Retina (tissue), 1 donor: Measurements from ENCODE around the gene BSX.

ENCODE experiments used
- DNase-seq: peaks from one replicate; pipeline ENCODE4 v3.0.0-alpha.2; 2016

Gene BSX

DNA sequence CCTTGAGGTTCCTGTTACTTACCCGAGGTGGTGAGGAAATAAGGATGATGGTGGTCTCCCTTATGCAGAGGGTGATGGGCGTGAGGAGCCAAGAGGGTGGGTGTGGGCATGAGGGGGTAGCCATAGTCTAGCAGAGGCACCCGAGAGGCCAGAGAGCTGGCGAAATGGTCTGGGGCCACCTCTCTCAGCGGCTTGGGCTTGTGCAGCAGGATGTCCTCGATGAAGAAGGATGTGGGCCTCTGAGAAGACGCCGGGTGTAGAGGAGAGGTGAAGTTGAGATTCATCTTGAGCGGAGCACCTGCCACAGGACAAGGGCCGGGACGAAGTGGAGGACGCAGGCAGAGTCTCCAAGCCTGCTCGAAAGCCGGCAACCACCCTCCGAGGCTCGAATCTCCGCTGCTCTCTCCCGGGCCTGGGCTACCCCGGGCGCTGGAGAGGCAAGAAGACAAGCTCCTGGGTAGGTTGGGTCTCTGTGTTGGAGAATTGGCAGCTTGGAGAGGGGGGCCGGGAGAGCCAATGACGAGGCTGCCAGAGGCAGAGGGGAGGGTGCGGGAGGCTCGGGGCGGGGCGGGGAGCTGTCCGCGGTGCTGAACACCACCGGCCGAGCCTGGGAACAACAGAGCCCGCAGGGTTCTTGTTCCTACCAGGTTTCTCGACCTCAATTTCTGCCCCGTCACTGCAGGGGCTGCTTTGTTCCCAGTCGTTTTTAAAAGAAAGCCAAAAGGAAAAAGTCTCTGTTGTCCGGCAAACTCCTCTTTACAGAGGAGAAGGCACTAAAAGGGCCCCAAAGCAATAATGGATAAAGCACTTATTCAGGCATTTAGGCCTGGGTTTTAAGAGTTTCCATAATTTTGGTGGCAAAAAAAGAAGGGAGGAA, at the start of gene BSX:
BSX (minus strand) TSS at position 447 of the 877 bp plus-strand sequence; CDS start at position 284, 163 bp downstream.
- peak; percentile 77 for DNase-seq

GRCh38 chr11:123030517-123030916, 48.9 kb upstream of the BSX start:
- no peak for DNase-seq

- DNase-seq: no peak
These were observed 39.3 kb upstream of the BSX start for GRCh38 chr11:123020968-123021367.

DNA sequence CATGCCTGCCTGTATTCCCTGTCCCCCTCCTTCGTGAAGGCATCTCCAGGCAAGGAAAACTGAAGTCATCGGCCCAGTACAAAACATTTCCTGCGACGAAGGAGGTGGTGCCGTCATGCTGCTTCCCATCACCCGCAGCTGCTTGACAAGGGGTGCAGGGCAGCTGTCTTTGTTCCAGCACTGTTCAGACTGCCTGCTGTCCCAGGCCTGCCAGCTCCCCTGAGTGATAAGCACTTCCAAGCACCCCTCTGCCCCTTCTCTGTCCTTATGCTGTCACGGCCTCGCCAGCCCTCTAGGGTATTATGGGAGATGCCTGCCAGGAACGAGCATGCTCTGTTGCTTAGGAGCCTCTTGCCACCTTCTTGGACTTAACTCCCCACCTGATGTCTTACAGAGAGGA, 37.1 kb upstream of the BSX start:
- DNase-seq: no peak

- DNase-seq: no peak
These were observed 29.9 kb upstream of the BSX start for GRCh38 chr11:123011510-123011909.

DNA sequence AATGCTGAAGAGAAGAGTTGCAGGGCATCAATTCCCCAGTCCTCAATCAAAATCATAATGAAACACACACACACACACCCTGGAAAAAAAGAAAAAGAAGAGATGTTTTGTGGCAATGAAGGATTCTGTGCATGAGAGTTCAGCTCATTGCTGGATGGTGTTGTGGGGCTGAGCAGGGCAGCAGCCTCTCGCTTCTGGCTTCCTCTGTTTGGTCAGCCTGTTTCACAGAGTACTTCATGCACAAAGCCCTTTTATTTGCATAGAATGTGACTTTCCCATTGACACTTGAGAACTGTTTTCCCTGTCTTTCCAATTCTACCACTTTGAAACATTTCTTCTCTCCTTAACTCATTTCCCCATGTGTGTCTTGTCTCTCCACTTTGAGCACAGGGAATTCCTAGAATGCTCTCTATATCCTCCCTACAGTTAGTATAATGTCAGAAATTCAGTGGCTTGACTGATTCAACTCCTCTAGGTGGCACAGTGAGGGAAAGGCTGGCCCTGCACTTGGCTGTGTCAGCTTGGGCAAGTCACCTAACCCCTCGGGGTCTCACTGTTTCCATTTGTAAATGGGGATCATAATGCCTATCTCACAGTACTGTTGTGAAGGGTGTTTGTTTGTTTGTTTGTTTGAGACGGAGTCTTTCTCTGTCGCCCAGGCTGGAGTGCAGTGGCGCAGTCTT, 25.4 kb upstream of the BSX start:
- DNase-seq: no peak

DNA sequence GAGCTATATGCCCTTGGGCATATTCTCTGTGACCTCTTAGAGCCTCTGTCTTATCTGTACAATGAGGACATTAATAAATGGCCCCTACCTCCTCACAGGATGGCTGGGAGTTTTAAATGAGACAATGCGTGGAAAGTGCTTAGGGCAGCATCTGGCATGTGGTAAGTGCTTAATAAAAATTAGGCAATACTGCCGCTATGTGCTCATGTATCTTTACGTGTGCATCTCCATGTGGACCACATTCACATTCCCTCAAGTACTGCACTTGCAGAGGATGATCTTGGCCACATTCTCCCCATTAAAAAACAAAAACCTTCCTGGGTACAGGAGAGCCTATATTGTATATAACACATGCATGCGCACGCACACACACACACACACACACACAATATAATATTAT, 19.1 kb upstream of the BSX start:
- DNase-seq: no peak

GRCh38 chr11:122998727-122999366, 17.2 kb upstream of the BSX start:
- DNase-seq: no peak

GRCh38 chr11:122995526-122995925, 13.9 kb upstream of the BSX start:
- DNase-seq: no peak

- peak; percentile 74 for DNase-seq
These were observed 2.8 kb upstream of the BSX start for GRCh38 chr11:122984186-122985011.

- DNase-seq: peak; percentile 51
These were observed 2.0 kb upstream of the BSX start for GRCh38 chr11:122983438-122984185.

DNA sequence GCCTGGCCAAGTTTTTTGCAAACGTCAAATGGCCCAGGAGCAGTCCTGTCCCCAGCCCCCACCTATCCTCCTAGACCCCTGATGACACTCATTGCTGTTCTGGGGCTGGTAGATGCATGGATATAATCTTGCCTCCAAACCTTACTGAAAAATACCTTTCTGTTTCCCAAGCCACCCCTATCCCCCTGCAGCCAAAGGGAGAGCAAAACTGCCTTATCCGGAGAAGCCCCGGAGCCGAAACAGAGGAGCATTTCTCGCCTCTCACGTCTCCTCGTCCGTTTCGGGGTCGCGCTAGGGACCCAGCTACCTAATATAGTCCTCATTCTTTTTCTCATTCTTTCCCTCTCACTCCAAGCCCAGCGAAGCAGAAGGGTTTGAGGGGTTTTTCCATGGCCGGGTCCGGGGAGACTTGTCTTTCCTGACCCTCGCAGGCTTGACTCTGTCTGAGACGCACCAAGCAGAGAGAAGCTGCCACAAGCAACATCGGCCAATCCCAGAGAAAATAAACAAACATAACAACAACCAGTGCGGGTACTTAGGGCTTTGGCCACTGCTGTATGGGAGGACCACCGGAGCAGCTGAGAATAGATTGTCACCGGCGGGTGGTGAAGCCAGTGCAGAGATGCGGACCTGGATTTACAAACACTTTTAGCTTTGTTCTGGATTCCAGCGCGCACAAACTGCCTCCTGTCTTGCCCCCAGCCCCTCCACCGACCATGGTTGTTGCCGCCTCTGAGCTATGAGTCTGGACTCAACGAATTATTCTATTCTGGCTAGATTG, 1.6 kb downstream of the BSX start:
- DNase-seq: peak; percentile 69

GRCh38 chr11:122979103-122979814, 2.4 kb downstream of the BSX start:
- peak; percentile 54 for DNase-seq

- peak; percentile 37 for DNase-seq
These were observed 3.4 kb downstream of the BSX start for GRCh38 chr11:122978299-122978620.

DNA sequence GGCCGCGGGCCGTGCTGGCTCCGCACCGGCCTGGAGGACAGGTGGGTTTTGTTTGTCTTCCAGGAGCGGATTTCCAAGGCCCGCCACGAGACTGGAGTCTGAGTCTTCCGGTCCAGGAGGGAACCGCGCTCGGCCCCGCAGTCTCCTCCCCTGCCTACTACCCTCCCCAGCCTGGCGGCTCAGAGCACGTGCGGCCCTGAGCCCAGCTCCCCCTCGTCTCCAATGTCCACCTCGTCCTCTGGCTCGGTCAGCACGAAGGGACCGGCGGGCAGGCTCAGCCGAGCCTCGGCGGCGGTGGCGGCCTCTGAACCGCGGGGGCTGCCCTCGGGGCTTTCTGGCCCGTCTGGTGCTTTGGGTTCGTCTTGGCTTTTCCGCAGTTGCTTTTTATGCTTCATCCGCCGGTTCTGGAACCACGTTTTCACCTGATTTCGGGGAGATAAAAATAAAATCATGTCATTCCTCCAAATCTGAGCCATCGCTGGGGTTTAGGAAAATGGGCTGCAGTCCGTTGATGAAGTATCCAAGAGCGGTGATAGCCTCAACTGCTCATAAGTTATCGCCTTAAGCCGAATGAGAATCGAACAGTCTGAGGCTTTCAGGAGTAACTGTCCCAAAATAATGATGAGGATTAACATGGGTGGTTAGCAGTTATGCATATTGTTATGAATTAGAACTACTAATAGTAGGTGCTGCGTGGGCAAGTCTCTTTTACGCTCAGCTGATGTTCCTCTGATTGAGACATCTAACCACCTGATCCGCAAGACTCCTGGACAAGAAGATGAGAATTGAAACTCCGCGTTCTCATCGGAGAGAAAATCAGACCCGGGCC, 4.0 kb downstream of the BSX start:
- peak; percentile 73 for DNase-seq

DNA sequence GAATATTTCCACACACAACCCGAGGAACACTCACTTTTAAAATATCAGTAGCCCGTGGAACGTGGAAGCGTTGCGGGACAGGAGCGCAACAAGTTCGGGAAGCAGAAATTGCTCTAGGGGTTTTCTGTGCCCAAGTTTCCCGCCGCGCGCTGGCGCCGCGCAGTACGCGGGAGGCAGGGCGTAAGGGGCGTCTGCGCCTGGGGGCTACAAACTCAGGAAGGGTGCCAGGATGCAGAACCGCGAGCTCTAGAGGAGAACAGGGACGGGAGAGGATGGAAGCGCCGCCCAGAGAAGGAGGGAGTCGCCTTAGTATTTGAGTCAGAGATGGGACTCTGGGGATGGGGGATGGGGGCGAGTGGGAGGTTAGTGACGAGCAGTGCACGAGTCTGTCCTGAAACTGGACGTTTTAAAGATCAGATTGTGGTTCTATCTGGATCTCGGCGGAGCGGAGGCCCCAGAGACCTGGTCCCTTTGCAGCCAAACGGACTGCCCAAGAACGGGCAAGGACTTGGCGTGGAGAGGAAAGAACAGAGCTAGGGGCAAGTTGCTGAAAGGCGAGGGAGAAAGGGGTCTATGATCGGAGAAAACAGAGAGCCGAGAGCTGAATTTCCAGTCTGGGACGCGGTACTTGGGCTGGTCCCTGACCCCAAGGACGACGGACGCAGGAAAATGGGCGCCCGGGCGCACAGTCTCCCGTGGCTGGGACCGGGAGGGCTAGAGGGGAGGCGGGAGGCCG, 4.7 kb downstream of the BSX start:
- DNase-seq: peak; percentile 68

DNA sequence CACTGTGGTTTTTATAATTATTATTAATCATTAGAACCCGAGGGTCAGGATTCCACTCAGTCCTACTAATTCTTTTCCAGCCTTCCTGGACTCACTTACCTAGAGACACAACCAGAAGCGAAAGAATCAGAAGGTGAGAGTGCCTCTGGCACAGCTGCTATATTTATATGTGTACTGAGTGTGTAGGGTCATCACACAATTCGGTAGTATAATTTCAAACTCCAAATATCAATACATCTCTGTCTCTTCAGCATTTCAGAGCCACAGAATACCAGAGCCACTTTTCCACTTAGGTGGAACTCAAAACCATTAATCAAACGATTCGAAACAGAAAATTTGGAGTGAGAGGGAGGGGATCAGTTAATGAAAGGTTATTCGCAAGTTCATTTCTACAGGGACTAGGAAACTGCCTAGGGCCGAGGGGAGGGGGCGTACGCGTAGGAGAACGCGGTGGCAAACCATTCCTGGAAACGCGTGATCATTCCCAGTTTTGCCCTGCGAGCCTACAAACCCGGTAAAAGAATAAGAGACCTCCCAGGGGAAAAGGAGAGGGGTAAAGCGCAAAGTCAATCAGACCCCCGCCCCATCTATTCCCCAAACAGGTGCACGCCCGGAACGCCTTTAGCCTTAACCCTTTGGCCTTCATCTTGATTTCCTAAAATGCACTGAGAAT, 5.4 kb downstream of the BSX start:
- DNase-seq: peak; percentile 50

DNA sequence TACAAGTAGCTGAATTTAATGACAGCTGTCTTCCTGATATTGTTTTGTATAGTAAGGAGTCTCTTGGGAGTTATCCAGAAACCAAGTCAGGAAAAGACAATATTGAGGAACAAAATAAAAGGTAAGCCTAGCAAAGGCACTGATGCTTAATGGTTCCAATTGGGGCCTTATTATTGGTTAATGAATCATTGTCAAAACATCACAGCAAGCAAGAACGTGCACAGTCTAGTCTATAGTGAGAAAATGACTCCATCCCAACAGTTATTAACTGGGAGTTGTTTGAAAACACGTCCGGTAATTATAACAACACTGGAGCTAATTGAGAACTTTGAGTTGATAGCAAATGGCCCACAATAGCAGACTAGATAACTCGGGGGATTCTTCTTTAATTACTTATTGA, 17.7 kb downstream of the BSX start:
- DNase-seq: no peak
